Esophagus (tissue), 2 donors: ENCODE results near the gene VRK2. TPM values are rescaled to one million over a fixed set of nuclear protein-coding genes. Genes with fewer than 3 reads are reported as not detected.
"Not testable (repeated sequence)": the region's sequence is repeated elsewhere in the genome, so short reads cannot be mapped to it uniquely, and the experiment has no call there.

Experiments
- H3K27ac ChIP-seq, 2 donors: one replicate each; pipeline ENCODE4 v1.5.1; 2013; ENCODE audit warnings: low read depth in 2 of 2, mild to moderate bottlenecking in 2 of 2, inconsistent platforms in 1 of 2, low read length in 1 of 2, moderate library complexity in 1 of 2
- H3K27me3 ChIP-seq, 2 donors: one replicate each; pipeline ENCODE4 v1.6.1; 2013; ENCODE audit warnings: low read length in 2 of 2, control low read depth in 1 of 2, mild to moderate bottlenecking in 1 of 2; ENCODE audit not compliant: insufficient read depth in 2 of 2, control insufficient read depth in 1 of 2
- H3K36me3 ChIP-seq, 2 donors: one replicate each; pipeline ENCODE4 v1.6.1; 2013; ENCODE audit warnings: low read length in 1 of 2; ENCODE audit not compliant: control insufficient read depth in 2 of 2, insufficient read depth in 2 of 2
- H3K4me1 ChIP-seq, 2 donors: one replicate each; pipeline ENCODE4 v1.6.1; 2013; ENCODE audit warnings: low read length in 1 of 2; ENCODE audit not compliant: control insufficient read depth in 2 of 2, insufficient read depth in 2 of 2
- H3K4me3 ChIP-seq, 2 donors: one replicate each; pipeline ENCODE4 v1.5.1; 2013; ENCODE audit warnings: low read length in 2 of 2, mild to moderate bottlenecking in 2 of 2, low read depth in 1 of 2, moderate library complexity in 1 of 2
- H3K9me3 ChIP-seq, 2 donors: one replicate each; pipeline ENCODE4 v1.6.1; 2013; ENCODE audit warnings: mild to moderate bottlenecking in 2 of 2, low read depth in 1 of 2, low read length in 1 of 2, moderate library complexity in 1 of 2; ENCODE audit not compliant: control insufficient read depth in 2 of 2, insufficient read depth in 1 of 2
- WGBS, 2 donors: extraction: QIAGEN DNeasy Blood & Tissue Kit; methylation state at CpG; one replicate each; pipeline ENCODE4 v1.1.7; 2013; 5-methylcytosine and 5-hydroxymethylcytosine counted together
- polyA plus RNA-seq, 2 donors: library from polyadenylated mRNA; stranded (reverse); fragments of 200-250 nt; gene quantifications; one replicate each; pipeline ENCODE4 v1.2.3, GENCODE V29; 2013
- donor health status: healthy with polysubstance abuse.
- donor health status: Bipolar disorder and iron deficiency.

VRK2 gene
- polyA plus RNA-seq, 2 donors: 9.4 to 18.4 TPM

DNA sequence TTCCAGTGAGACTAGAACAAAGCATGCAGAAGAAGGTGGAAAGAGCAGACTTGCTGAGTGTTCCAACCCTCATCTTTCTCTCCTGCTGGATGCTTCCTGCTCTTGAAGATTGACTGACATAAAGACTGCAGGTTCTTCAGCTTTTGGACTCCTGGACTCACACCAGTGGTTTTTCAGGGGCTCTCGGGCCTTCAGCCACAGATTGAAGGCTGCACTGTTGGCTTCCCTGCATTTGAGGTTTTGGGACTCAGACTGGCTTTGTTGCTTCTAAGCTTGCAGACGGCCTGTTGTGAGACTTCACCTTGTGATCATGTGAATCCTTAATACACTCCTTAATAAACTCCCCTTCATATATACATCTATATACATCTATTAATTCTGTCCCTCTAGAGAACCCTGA lies 20.4 kb downstream of the VRK2 start:
- H3K9me3 ChIP-seq: no peaks in the 10 kb centered on the region

DNA sequence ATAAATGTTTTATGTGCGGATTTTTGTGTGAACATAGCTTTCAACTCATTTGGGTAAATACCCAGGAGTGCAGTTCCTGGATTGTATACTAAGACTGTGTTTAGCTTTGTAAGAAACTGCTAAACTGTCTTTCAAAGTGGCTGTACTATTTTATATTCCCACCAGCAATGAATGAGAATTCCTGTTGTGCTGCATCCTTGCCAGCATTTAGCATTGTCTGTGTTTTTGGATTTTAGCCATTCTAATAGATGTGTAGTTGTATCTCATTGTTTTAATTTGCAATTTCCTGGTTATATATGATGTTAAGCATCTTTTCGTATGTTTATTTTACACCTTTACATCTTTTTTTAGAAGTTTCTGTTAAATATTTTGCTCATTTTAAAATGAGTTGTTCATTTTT lies 24.2 kb downstream of the VRK2 start:
- H3K27me3 ChIP-seq: no peaks in the 10 kb centered on the region
- no peak overlapping the region for H3K27ac ChIP-seq
- H3K36me3 ChIP-seq: peaks cover 0 to 4% of the 10 kb centered on the region in 2 donors
- WGBS, 2 donors: 98% methylated on average over 2 of the region's 2 CpGs
- H3K9me3 ChIP-seq: no peaks in the 10 kb centered on the region
- peaks cover 0 to 2% of the 10 kb centered on the region in 2 donors for H3K4me1 ChIP-seq
- no peak overlapping the region for H3K4me3 ChIP-seq

More for the DNA sequence above, 20.4 kb downstream of the VRK2 start:
- WGBS, 2 donors: 92 to 95% methylated on average over 2 of the region's 2 CpGs
- Histone ChIP-seq H3K27me3 (no peaks in the 10 kb centered on the region), H3K4me1 (no peaks in the 10 kb centered on the region), H3K27ac (no peak overlapping the region), H3K4me3 (no peak overlapping the region), H3K36me3 (peaks cover 0 to 6% of the 10 kb centered on the region in 2 donors)

DNA sequence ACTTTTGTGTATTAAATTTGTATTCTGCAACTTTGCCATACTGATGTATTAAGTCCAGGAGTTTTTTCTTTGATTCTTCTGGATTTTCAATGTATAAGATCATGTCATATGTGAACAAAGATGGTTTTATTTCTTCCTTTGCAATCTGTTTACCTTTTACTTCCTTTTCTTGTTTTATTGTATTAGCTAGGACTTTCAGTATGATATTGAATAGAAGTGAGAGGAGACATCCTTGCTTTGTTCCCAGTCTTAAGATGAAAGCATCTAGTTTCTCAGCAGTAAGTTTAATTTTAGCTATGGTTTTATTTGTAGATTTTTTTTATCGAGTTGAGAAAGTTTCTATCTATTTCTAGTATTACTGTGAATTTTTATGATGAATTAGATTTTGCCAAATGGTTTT lies 25.5 kb downstream of the VRK2 start:
- Histone ChIP-seq H3K27me3 (no peaks in the 10 kb centered on the region), H3K36me3 (peaks cover 0 to 4% of the 10 kb centered on the region in 2 donors), H3K4me3 (no peak overlapping the region), H3K9me3 (no peaks in the 10 kb centered on the region), H3K27ac (no peak overlapping the region), H3K4me1 (peaks cover 0 to 2% of the 10 kb centered on the region in 2 donors)
- WGBS, 2 donors: 76 to 81% methylated on average over 1 of the region's 1 CpG

DNA sequence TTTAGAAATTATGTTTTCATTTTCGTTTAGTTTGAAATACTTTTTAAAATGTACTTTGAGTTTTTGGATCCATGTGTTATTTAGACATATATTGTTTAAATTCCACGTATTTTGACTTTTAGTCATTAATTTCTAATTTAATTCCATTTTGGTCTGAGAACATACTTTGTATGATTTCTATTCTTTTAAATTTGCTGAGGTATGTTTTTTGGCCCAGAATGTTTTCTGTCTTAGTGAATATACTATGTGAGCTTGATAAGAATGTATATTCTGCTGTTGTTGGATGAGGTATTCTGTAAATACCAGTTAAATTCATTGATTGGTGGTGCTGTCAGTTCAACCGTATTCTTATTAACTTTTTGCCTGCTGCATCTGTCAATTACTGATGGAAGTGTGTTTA lies 26.4 kb downstream of the VRK2 start:
- 94 to 95% methylated on average over 3 of the region's 3 CpGs for WGBS, 2 donors

DNA sequence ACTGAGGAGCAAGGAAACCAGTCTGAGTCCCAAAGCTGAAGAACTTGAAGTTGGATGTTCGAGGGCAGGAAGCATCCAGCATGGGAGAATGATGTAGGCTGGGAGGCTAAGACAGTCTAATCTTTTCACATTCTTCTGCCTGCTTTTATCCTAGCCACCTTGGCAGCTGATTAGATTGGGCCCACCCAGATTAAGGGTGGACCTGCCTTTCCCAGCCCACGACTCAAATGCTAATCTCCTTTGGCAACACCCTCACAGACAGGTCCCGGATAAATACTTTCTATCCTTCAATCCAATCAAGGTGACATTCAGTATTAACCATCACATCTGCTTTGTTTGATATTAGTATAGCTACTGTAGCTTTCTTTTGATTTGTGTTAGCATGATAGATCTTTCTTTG lies 27.1 kb downstream of the VRK2 start:
- Histone ChIP-seq H3K27ac (no peak overlapping the region), H3K36me3 (peaks cover 0 to 4% of the 10 kb centered on the region in 2 donors), H3K4me3 (no peak overlapping the region), H3K4me1 (peaks cover 0 to 2% of the 10 kb centered on the region in 2 donors), H3K9me3 (no peaks in the 10 kb centered on the region), H3K27me3 (no peaks in the 10 kb centered on the region)
- WGBS, 2 donors: 84 to 87% methylated on average over 3 of the region's 3 CpGs

More for the DNA sequence above, 26.4 kb downstream of the VRK2 start:
- peaks cover 0 to 2% of the 10 kb centered on the region in 2 donors for H3K4me1 ChIP-seq
- no peak overlapping the region for H3K4me3 ChIP-seq
- H3K36me3 ChIP-seq: peaks cover 0 to 4% of the 10 kb centered on the region in 2 donors
- H3K27ac ChIP-seq: no peak overlapping the region
- H3K27me3 ChIP-seq: no peaks in the 10 kb centered on the region
- no peaks in the 10 kb centered on the region for H3K9me3 ChIP-seq

DNA sequence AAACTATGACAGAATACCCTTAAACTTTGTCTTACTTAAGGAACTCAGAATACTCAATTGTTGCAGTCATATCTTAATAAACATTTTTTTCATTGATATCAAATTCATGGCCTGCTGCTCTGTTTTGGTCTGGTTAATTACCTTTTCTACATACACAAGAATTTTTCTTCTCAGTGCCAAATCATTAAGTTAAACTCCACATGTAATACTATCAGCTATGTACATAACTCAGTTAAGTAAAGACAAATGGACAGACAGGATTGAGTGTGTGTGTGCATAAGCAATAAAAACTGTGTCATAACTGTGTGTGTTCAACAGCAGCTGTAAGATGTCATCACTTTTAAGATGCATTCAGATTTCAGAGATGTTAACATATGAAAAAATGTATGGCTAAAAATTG lies 34.4 kb downstream of the VRK2 start:
- no peak overlapping the region for H3K4me3 ChIP-seq
- H3K36me3 ChIP-seq: no peaks in the 10 kb centered on the region
- no peaks in the 10 kb centered on the region for H3K9me3 ChIP-seq
- H3K27ac ChIP-seq: no peak overlapping the region
- H3K27me3 ChIP-seq: no peaks in the 10 kb centered on the region
- no peaks in the 10 kb centered on the region for H3K4me1 ChIP-seq

DNA sequence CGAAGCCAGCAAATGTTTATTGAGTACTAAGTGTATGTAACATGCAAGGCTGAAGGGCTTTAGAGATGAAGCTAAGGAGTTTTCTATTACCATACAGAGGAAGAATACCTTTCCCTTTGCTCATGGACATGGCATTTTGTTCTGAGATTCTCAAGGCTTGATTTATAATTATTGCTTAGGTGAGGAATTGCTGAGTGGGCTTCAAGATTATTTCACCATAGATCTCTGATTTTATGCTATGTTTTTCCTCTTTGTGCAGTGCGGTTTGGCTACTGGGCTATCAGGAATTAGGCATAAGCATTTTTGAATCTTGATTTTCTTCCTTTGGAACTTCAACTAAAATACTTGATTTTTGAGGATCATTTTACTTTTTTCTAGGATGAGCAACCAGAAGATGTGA lies 42.5 kb downstream of the VRK2 start:
- H3K9me3 ChIP-seq: no peaks in the 10 kb centered on the region
- WGBS, 2 donors: 84 to 89% methylated on average over 2 of the region's 2 CpGs
- H3K27ac ChIP-seq: no peak overlapping the region
- no peak overlapping the region for H3K4me3 ChIP-seq
- no peaks in the 10 kb centered on the region for H3K36me3 ChIP-seq
- H3K4me1 ChIP-seq: no peaks in the 10 kb centered on the region
- no peaks in the 10 kb centered on the region for H3K27me3 ChIP-seq

DNA sequence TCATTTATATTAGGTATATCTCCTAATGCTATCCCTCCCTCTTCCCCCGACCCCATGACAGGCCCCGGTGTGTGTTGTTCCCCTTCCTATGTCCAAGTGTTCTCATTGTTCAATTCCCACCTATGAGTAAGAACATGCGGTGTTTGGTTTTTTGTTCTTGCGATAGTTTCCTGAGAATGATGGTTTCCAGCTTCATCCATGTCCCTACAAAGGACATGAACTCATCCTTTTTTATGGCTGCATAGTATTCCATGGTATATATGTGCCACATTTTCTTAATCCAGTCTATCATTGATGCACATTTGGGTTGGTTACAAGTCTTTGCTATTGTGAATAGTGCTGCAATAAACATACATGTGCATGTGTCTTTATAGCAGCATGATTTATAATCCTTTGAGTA lies 46.2 kb downstream of the VRK2 start:
- H3K4me1 ChIP-seq, H3K36me3 ChIP-seq, H3K27me3 ChIP-seq, H3K27ac ChIP-seq, H3K4me3 ChIP-seq, H3K9me3 ChIP-seq: not testable (repeated sequence)
- WGBS, 2 donors: 94 to 96% methylated on average over 4 of the region's 4 CpGs

DNA sequence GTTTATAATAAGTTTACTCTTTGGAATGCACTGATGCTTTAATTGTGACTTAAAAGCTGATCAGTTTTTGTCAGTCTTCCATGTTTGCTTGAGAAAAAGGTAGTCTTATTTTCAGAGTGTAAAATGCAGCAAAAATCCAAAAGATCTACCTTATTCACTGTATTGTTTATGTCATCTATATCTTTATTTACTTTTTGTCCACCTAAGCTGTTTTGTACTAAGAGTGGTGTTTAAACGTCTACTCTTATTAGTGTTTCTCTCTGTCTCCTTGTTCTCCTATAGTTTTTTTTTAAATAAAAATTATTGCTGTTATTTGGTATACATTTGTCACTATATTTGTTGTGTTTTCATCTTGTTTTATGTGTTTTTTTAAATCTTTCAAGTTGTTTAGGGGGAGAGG lies 50.4 kb downstream of the VRK2 start:
- no peaks in the 10 kb centered on the region for H3K36me3 ChIP-seq
- no peaks in the 10 kb centered on the region for H3K27me3 ChIP-seq
- WGBS, 2 donors: 77 to 83% methylated on average over 1 of the region's 1 CpG
- no peaks in the 10 kb centered on the region for H3K4me1 ChIP-seq
- H3K27ac ChIP-seq: no peak overlapping the region
- no peaks in the 10 kb centered on the region for H3K9me3 ChIP-seq
- H3K4me3 ChIP-seq: no peak overlapping the region

DNA sequence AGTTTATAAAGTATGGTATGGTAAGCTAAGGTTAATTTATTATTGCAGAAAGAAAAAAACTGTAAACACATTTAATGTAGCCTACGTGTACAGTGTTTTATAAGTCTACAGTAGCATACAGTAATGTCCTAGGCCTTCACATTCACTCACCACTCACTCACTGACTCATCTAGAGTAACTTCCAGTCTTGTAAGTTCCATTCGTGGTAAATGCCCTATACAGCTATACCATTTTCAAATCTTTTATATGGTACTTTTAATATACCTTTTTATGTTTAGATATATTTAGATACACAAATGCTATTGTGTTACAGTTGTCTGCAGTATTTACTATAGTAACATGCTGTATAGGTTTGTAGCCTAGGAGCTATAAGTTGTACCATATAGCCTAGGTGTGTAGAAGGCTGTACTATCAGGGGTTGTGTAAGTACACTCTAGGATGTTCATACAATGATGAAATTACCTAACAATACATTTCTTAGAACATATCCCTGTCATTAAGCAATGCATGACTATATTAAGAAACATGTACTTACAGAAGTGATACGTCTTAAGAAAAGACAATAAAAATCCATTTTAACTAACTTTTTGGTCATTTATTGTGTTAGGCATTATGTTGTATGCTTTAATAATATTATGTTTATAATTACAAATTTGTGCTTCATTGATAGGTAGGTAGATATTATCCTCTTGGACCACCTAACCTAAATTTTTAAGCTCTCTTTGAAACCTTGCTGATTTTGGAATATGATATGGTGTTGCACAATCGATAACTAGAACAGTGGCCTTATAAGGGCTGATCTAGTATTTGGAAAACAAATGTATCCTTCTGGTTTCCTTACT lies 51.9 kb downstream of the VRK2 start:
- no peaks in the 10 kb centered on the region for H3K36me3 ChIP-seq
- H3K9me3 ChIP-seq: no peaks in the 10 kb centered on the region
- H3K4me3 ChIP-seq: no peak overlapping the region
- H3K4me1 ChIP-seq: no peaks in the 10 kb centered on the region
- H3K27ac ChIP-seq: no peak overlapping the region
- no peaks in the 10 kb centered on the region for H3K27me3 ChIP-seq
- 86 to 91% methylated on average over 4 of the region's 4 CpGs for WGBS, 2 donors
